Measurements from ENCODE around the gene PTPRG.

Gene PTPRG

DNA sequence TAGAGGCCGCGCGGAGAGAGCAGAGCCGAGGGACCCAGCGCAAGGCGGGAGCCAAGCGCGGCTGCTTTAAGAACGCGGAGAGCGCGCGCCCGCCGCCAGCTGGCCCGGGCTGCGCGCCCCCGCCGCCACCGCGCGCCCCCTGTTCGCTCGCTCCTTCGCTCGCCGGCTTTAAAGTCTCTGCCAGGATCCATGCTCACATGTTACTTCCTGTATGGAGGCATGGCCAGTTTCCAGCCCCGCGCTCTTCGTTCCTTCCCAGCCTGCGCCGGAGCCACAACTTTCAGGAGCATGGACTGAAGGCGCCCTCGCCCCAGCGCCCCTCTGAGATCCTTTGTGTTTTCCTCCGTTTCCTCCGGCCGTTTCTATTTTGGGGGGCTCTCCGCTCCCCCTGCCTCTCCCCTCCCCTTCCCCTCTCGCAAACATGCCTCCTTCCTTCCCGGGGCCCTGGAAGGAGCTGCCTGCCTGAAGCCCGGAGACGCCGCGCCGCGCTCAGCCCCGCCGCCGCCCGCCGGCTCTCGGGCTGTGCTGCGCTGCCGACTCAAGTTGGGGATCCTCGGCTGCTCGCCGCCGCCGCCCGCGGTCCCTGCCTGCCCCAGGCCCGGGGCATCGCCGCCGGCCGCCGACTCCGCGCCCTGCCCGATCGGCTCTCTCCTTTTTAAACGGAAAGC lies at the start of gene PTPRG:
PTPRG (plus strand) TSS at position 198 of the 668 bp plus-strand sequence. CDS start 717 bp downstream, outside the sequence.
- peak; percentile 90 for DNase-seq (ENCODE audit: extremely low read depth, insufficient read length)
- TF ChIP-seq, protein P1, sequence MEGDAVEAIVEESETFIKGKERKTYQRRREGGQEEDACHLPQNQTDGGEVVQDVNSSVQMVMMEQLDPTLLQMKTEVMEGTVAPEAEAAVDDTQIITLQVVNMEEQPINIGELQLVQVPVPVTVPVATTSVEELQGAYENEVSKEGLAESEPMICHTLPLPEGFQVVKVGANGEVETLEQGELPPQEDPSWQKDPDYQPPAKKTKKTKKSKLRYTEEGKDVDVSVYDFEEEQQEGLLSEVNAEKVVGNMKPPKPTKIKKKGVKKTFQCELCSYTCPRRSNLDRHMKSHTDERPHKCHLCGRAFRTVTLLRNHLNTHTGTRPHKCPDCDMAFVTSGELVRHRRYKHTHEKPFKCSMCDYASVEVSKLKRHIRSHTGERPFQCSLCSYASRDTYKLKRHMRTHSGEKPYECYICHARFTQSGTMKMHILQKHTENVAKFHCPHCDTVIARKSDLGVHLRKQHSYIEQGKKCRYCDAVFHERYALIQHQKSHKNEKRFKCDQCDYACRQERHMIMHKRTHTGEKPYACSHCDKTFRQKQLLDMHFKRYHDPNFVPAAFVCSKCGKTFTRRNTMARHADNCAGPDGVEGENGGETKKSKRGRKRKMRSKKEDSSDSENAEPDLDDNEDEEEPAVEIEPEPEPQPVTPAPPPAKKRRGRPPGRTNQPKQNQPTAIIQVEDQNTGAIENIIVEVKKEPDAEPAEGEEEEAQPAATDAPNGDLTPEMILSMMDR (IDR thresholded peaks at IDR 0.05; ENCODE audit: insufficient read depth, low read length, poor library complexity, severe bottlenecking) = no peak
- Histone ChIP-seq H3K27me3 (replicated peaks; ENCODE audit: control insufficient read depth, insufficient read depth, low read length) (peaks cover 2% of the 10 kb centered on the region), H3K4me3 (replicated peaks; ENCODE audit: low read depth, low read length) (peak within 1 kb of the TSS; percentile 62), H3K36me3 (ENCODE audit: control insufficient read depth, insufficient read depth, low read length) (no peaks in the 10 kb centered on the region)

DNA sequence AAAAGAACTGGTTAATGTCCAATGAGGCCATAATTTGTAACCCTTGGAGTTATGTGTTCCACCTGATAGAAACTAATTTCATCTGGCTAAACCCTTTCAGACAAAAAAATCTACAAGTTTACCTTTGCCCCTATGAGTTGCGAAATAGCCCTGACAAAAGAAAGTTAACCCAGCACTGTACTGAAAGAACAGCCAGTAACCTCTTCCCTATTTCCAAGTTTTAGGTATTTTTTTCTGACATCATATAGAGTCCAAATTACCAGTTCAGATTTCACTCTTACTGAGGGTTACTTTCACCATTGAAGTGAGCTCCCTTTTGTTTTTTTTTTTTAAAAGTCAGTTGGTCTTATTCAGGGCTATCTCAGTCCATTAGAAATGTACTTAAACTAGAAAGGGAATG lies 42.8 kb upstream of the PTPRG start:
- TF ChIP-seq, protein P1 (IDR thresholded peaks at IDR 0.05; ENCODE audit: insufficient read depth, low read length, poor library complexity, severe bottlenecking) = no peak
- Histone ChIP-seq H3K27me3 (replicated peaks; ENCODE audit: control insufficient read depth, insufficient read depth, low read length) (no peaks in the 10 kb centered on the region), H3K36me3 (ENCODE audit: control insufficient read depth, insufficient read depth, low read length) (no peaks in the 10 kb centered on the region), H3K4me3 (replicated peaks; ENCODE audit: low read depth, low read length) (no peak overlapping the region)
- DNase-seq (ENCODE audit: extremely low read depth, insufficient read length) = peak; percentile 32

DNA sequence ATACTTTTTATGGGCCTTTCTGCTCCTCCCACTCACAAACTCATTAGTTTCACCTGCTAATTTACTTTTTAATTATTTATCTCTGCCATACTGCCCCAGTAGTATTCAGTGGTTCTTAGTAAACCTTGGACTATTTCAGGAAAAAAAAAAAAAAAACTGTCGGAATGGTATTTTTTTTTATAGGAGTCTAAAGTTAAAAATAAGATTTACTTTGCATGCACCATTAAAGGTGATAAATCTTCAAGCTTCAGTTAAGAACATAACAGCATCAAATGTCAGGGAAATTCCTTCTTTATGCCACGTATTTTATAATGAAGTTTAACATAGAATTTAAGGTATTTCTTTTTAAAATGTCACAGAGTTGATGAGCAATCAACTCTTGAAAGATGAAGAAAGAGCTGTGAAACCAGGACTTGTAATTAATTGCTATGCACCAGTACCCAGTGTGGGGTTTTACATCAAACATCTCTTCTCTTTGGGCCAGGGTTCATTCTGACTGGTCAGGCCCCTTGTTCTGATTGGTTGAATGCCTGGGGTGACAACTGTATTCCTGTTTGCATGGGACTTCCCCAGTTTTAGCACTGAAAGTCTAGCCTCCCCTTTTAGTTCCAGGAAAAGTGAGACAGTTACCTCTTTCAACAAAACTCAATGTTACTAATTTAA lies 40.3 kb upstream of the PTPRG start:
- H3K4me3 ChIP-seq (replicated peaks; ENCODE audit: low read depth, low read length) = no peak overlapping the region
- no peaks in the 10 kb centered on the region for H3K27me3 ChIP-seq (replicated peaks; ENCODE audit: control insufficient read depth, insufficient read depth, low read length)
- DNase-seq (ENCODE audit: extremely low read depth, insufficient read length) = peak; percentile 77
- no peaks in the 10 kb centered on the region for H3K36me3 ChIP-seq (ENCODE audit: control insufficient read depth, insufficient read depth, low read length)
- TF ChIP-seq, protein P1 (IDR thresholded peaks at IDR 0.05; ENCODE audit: insufficient read depth, low read length, poor library complexity, severe bottlenecking) = no peak

DNA sequence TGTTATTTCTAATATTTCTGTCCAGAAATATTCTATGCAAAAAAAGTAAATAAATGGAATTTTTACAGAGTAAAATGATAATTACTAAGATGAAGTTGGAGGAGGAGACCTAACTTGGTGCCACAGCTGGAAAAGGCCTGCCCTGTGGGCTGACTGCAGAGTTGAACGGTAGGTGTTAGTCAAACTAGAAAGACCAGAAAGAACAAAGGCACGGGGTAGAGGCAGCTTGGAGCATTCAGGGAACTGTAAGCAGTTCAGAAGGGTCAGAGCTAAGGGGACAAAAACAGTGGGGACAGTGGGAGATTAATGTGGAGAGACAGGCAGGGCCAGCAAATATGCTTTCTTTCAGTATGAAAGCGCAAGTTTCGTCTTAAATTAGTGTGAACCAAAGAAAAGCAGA lies 39.3 kb upstream of the PTPRG start:
- Histone ChIP-seq H3K4me3 (replicated peaks; ENCODE audit: low read depth, low read length) (no peak overlapping the region), H3K36me3 (ENCODE audit: control insufficient read depth, insufficient read depth, low read length) (no peaks in the 10 kb centered on the region), H3K27me3 (replicated peaks; ENCODE audit: control insufficient read depth, insufficient read depth, low read length) (no peaks in the 10 kb centered on the region)
- no peak for DNase-seq (ENCODE audit: extremely low read depth, insufficient read length)
- TF ChIP-seq, protein P1 (IDR thresholded peaks at IDR 0.05; ENCODE audit: insufficient read depth, low read length, poor library complexity, severe bottlenecking) = no peak

DNA sequence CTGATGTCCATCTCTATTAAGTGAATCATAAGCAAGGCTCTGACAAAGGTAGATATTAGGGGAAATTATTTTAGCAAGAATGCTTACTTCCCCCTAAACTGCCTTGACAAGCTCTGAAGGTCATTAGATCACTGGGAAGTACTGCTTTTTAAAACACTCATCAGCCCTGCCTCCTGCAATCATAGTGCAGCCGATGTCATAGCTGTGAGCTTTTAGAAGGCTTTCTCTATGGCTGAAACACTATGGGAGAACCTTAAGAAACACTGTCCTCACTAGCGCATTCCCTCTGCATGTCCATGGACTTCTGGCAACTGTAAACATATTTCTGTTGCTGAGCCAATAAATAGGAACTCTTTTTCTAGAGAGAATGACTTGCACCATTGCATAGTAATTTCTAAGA lies 38.7 kb upstream of the PTPRG start:
- no peaks in the 10 kb centered on the region for H3K36me3 ChIP-seq (ENCODE audit: control insufficient read depth, insufficient read depth, low read length)
- TF ChIP-seq, protein P1 (IDR thresholded peaks at IDR 0.05; ENCODE audit: insufficient read depth, low read length, poor library complexity, severe bottlenecking) = no peak
- DNase-seq (ENCODE audit: extremely low read depth, insufficient read length) = no peak
- no peaks in the 10 kb centered on the region for H3K27me3 ChIP-seq (replicated peaks; ENCODE audit: control insufficient read depth, insufficient read depth, low read length)
- H3K4me3 ChIP-seq (replicated peaks; ENCODE audit: low read depth, low read length) = no peak overlapping the region
